ENCODE data around the gene PDPK1. TPM values are rescaled to one million over a fixed set of nuclear protein-coding genes. Genes with fewer than 3 reads are reported as not detected.

PDPK1 gene
- total and polyA plus RNA-seq, 2 donors from 2014 or later, result 14.3 to 52.3 TPM

GRCh38 chr16:2513405-2514332, 24.2 kb upstream of the PDPK1 start, which contains the start of gene ATP6V0C:
ATP6V0C (plus strand) TSS chr16:2513952; CDS start chr16:2514104, 152 bp downstream.
- H3K9ac ChIP-seq (ENCODE audit: low read length in 3 of 3), result peak within 1 kb of the TSS; percentile 75 to 97 (median 79)
- FAIRE-seq (no peak), DNase-seq (peak; percentile 94 to 98 (median 96))
- TF ChIP-seq CTCF (IDR thresholded peaks at IDR 0.05; ENCODE audit: borderline replicate concordance, extremely low read depth, insufficient read depth), result no peak
- H3K4me3 ChIP-seq (ENCODE audit: low read length in 3 of 3), result peak within 1 kb of the TSS; percentile 81 to 91 (median 83)
- intact Hi-C loops (cut with DNase I), result no loop called here
- H3K4me1 ChIP-seq (ENCODE audit: control insufficient read depth in 2 of 3, insufficient read depth in 2 of 3, low read depth in 1 of 3, low read length in 3 of 3), result peaks cover 0 to 54% (median 25%) of the 10 kb centered on the region in 3 donors
- H3K36me3 ChIP-seq (ENCODE audit: control insufficient read depth in 2 of 3, insufficient read depth in 3 of 3, low read length in 3 of 3), result peaks cover 0 to 5% (median 0%) of the 10 kb centered on the region in 3 donors
- H3K27ac ChIP-seq (ENCODE audit: low read depth in 2 of 2, low read length in 2 of 2), result peak within 1 kb of the TSS; percentile 99
- no peaks in the 10 kb centered on the region for H3K27me3 ChIP-seq (ENCODE audit: control insufficient read depth, insufficient read depth, low read length)
- H3K9me3 ChIP-seq (ENCODE audit: control insufficient read depth in 2 of 3, insufficient read depth in 1 of 3, low read length in 3 of 3), result no peaks in the 10 kb centered on the region

- intact Hi-C loops (cut with DNase I), result no loop called here
- H3K36me3 ChIP-seq (ENCODE audit: control insufficient read depth in 2 of 3, insufficient read depth in 3 of 3, low read length in 3 of 3), result peaks cover 0 to 13% (median 0%) of the 10 kb centered on the region in 3 donors
- H3K4me3 ChIP-seq (ENCODE audit: low read length in 3 of 3), result peak overlapping the region; percentile 81 to 91 (median 83)
- H3K9ac ChIP-seq (ENCODE audit: low read length in 3 of 3), result peak overlapping the region; percentile 75 to 97 (median 79)
- H3K4me1 ChIP-seq (ENCODE audit: control insufficient read depth in 2 of 3, insufficient read depth in 2 of 3, low read depth in 1 of 3, low read length in 3 of 3), result peaks cover 0 to 63% (median 30%) of the 10 kb centered on the region in 3 donors
- DNase-seq (peak in 3 of 5 donors; percentile 55 to 86 (median 81)), FAIRE-seq (no peak)
- peak overlapping the region; percentile 99 for H3K27ac ChIP-seq (ENCODE audit: low read depth in 2 of 2, low read length in 2 of 2)
- no peaks in the 10 kb centered on the region for H3K9me3 ChIP-seq (ENCODE audit: control insufficient read depth in 2 of 3, insufficient read depth in 1 of 3, low read length in 3 of 3)
- H3K27me3 ChIP-seq (ENCODE audit: control insufficient read depth, insufficient read depth, low read length), result no peaks in the 10 kb centered on the region
- no peak for TF ChIP-seq CTCF (IDR thresholded peaks at IDR 0.05; ENCODE audit: borderline replicate concordance, extremely low read depth, insufficient read depth)
Measured at GRCh38 chr16:2514333-2515179, 23.3 kb upstream of the PDPK1 start.

- peak overlapping the region; percentile 75 to 97 (median 79) for H3K9ac ChIP-seq (ENCODE audit: low read length in 3 of 3)
- H3K9me3 ChIP-seq (ENCODE audit: control insufficient read depth in 2 of 3, insufficient read depth in 1 of 3, low read length in 3 of 3), result no peaks in the 10 kb centered on the region
- peak in 2 of 5 donors; percentile 50 to 76 for DNase-seq
- H3K4me3 ChIP-seq (ENCODE audit: low read length in 3 of 3), result peak overlapping the region; percentile 81 to 91 (median 83)
- H3K27ac ChIP-seq (ENCODE audit: low read depth in 2 of 2, low read length in 2 of 2), result peak overlapping the region; percentile 99
- intact Hi-C loops (cut with DNase I), result no loop called here
- FAIRE-seq, result no peak
- H3K36me3 ChIP-seq (ENCODE audit: control insufficient read depth in 2 of 3, insufficient read depth in 3 of 3, low read length in 3 of 3), result peaks cover 0 to 14% (median 0%) of the 10 kb centered on the region in 3 donors
- peaks cover 0 to 64% (median 30%) of the 10 kb centered on the region in 3 donors for H3K4me1 ChIP-seq (ENCODE audit: control insufficient read depth in 2 of 3, insufficient read depth in 2 of 3, low read depth in 1 of 3, low read length in 3 of 3)
- TF ChIP-seq CTCF (IDR thresholded peaks at IDR 0.05; ENCODE audit: borderline replicate concordance, extremely low read depth, insufficient read depth), result no peak
- no peaks in the 10 kb centered on the region for H3K27me3 ChIP-seq (ENCODE audit: control insufficient read depth, insufficient read depth, low read length)
Measured at GRCh38 chr16:2515180-2515851, 22.5 kb upstream of the PDPK1 start.
